ENCODE measurements around the gene ASAP2.

GRCh38 chr2:9375857-9376428, 169.3 kb downstream of the ASAP2 start:
- TF ChIP-seq CTCF (IDR thresholded peaks at IDR 0.05) (no peak), EZH2 (IDR thresholded peaks at IDR 0.05; ENCODE audit: borderline replicate concordance, insufficient read depth, low read depth, low read length, poor library complexity, severe bottlenecking) (no peak)
